Liver (tissue), 9 donors: ENCODE measurements around the gene INPP5K. TPM values are rescaled to one million over a fixed set of nuclear protein-coding genes. Genes with fewer than 3 reads are reported as not detected.

Source experiments
- DNase-seq: peaks from one replicate; pipeline ENCODE4 v3.0.0-alpha.2; 2017; ENCODE audit warnings: low spot score
- H3K27ac ChIP-seq, 2 donors: one replicate each; pipeline ENCODE4 v1.7.0; 2013; ENCODE audit warnings: inconsistent platforms in 2 of 2, low read length in 2 of 2, control low read depth in 1 of 2, low read depth in 1 of 2, mild to moderate bottlenecking in 1 of 2
- H3K27me3 ChIP-seq, 4 donors: one replicate each; pipeline versions ENCODE4 v1.6.1 to v1.7.0; 2013; ENCODE audit warnings: low read length in 3 of 4, inconsistent platforms in 1 of 4, mild to moderate bottlenecking in 1 of 4, moderate library complexity in 1 of 4; ENCODE audit not compliant: control insufficient read depth in 4 of 4, insufficient read depth in 4 of 4
- H3K36me3 ChIP-seq, 4 donors: one replicate each; pipeline versions ENCODE4 v1.6.1 to v1.7.0; 2013; ENCODE audit warnings: low read length in 3 of 4, mild to moderate bottlenecking in 3 of 4, low read depth in 1 of 4, moderate library complexity in 1 of 4; ENCODE audit not compliant: control insufficient read depth in 4 of 4, insufficient read depth in 3 of 4
- H3K4me1 ChIP-seq, 4 donors: one replicate each; pipeline versions ENCODE4 v1.6.1 to v1.7.0; 2013; ENCODE audit warnings: low read length in 3 of 4, mild to moderate bottlenecking in 3 of 4, moderate library complexity in 1 of 4; ENCODE audit not compliant: control insufficient read depth in 4 of 4, insufficient read depth in 4 of 4
- H3K4me3 ChIP-seq, 3 donors: one replicate each; pipeline versions ENCODE4 v1.6.1 to v1.7.0; 2013; ENCODE audit warnings: low read length in 3 of 3, control low read depth in 1 of 3, low read depth in 1 of 3, mild to moderate bottlenecking in 1 of 3
- H3K9ac ChIP-seq, 2 donors: one replicate each; pipeline ENCODE4 v1.7.0; 2013; ENCODE audit warnings: low read length in 2 of 2, mild to moderate bottlenecking in 2 of 2, moderate library complexity in 2 of 2, control low read depth in 1 of 2, low read depth in 1 of 2
- H3K9me3 ChIP-seq, 4 donors: one replicate each; pipeline versions ENCODE4 v1.6.1 to v1.7.0; 2013; ENCODE audit warnings: low read length in 3 of 4; ENCODE audit not compliant: control insufficient read depth in 4 of 4
- EGR1 ChIP-seq, 2 donors: IDR thresholded peaks; 2 replicates each; pipeline ENCODE4 v1.6.1; 2016 to 2018; ENCODE audit warnings: antibody characterized with exemption in 2 of 2, low read depth in 2 of 2
- FOXA2 ChIP-seq: IDR thresholded peaks from 2 replicates; pipeline ENCODE4 v1.6.1; 2016; ENCODE audit warnings: antibody characterized with exemption
- HNF4A ChIP-seq, 2 donors: conservative IDR thresholded peaks; 2 replicates each; pipeline ENCODE4 v1.6.1; 2016; ENCODE audit warnings: antibody characterized with exemption in 2 of 2, mild to moderate bottlenecking in 2 of 2
- HNF4G ChIP-seq: IDR thresholded peaks from 2 replicates; pipeline ENCODE4 v1.6.1; 2016; ENCODE audit warnings: antibody characterized with exemption
- NR2F2 ChIP-seq: IDR thresholded peaks from 2 replicates; pipeline ENCODE4 v1.6.1; 2016; ENCODE audit warnings: antibody characterized with exemption
- RAD21 ChIP-seq, 2 donors: IDR thresholded peaks; 2 replicates each; pipeline ENCODE4 v1.6.1; 2016; ENCODE audit warnings: antibody characterized with exemption in 2 of 2, mild to moderate bottlenecking in 2 of 2
- RXRA ChIP-seq, 2 donors: IDR thresholded peaks; 2 replicates each; pipeline ENCODE4 v1.6.1; 2017 to 2018; ENCODE audit warnings: antibody characterized with exemption in 2 of 2, mild to moderate bottlenecking in 1 of 2
- SP1 ChIP-seq: IDR thresholded peaks from 2 replicates; pipeline ENCODE4 v1.6.1; 2018; ENCODE audit warnings: antibody characterized with exemption, mild to moderate bottlenecking
- TAF1 ChIP-seq: conservative IDR thresholded peaks from 2 replicates; pipeline ENCODE4 v1.6.1; 2016; ENCODE audit warnings: antibody characterized with exemption, mild to moderate bottlenecking
- YY1 ChIP-seq: IDR thresholded peaks from 2 replicates; pipeline ENCODE4 v1.6.1; 2016; ENCODE audit warnings: antibody characterized with exemption, mild to moderate bottlenecking
- WGBS: extraction: QIAGEN DNeasy Blood & Tissue Kit; methylation state at CpG from one replicate; pipeline ENCODE4 v1.1.7; 2013; 5-methylcytosine and 5-hydroxymethylcytosine counted together
- polyA plus RNA-seq, 2 donors: library from polyadenylated mRNA; stranded (reverse) in 1 of 2; unstranded in 1 of 2; fragments of 200-250 nt in 1 of 2; fragments of >200 nt in 1 of 2; fragmentation: Nextera tagmentation in 1 of 2; extraction: Ambion mirVana in 1 of 2; gene quantifications; one replicate each; pipeline versions ENCODE4 v1.2.1 to v1.2.3, GENCODE V29; 2013 to 2015
- total RNA-seq, 2 donors: library from RNA; depleted of rRNA; stranded (reverse); fragments of >200 nt; gene quantifications; one replicate each; pipeline ENCODE4 v1.2.3, GENCODE V29; 2014
- TF ChIP-seq, protein P1 (sequence below): IDR thresholded peaks from 2 replicates; pipeline ENCODE4 v1.6.1; 2016; ENCODE audit warnings: antibody characterized with exemption
- TF ChIP-seq, protein P2 (sequence below): IDR thresholded peaks from 2 replicates; pipeline ENCODE4 v1.6.1; 2016; ENCODE audit warnings: antibody characterized with exemption, mild to moderate bottlenecking
- TF ChIP-seq, protein P3 (sequence below): IDR thresholded peaks from 2 replicates; pipeline ENCODE4 v1.6.1; 2016; ENCODE audit warnings: antibody characterized with exemption
- TF ChIP-seq, protein P4 (sequence below): fragments of 150-350 bp; IDR thresholded peaks from 2 replicates; pipeline ENCODE4 v1.5.1; 2017; ENCODE audit warnings: improper control_type of control experiment, low read depth, low read length; ENCODE audit not compliant: missing input control
- donor health status: healthy.
- donor health status: healthy.
- donor health status: healthy.
- donor health status: healthy.
- donor health status: healthy.

INPP5K gene
- total and polyA plus RNA-seq, 4 donors: 9.9 to 47.1 (median 15.9) TPM

DNA sequence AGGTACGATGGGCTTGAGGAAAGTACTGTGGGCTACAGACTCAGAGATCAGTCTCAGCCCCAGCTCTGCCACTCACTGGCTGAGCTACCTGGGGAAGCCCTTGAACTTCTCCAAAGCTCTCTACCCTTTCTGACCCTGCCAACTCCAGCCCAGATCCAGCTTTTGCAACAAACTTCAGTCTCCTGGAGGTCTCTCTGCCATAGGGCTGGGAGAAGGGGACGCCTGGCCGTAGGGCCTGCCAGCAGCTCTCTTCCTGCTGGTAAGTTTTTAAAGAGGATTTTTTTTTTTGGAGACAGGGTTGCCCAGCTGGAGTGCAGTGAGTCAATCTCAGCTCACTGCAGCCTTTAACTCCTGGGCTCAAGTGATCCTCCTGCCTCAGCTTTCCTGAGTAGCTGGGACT lies 11.5 kb downstream of the INPP5K start:
- peaks cover 0 to 7% (median 3%) of the 10 kb centered on the region in 4 donors for H3K4me1 ChIP-seq
- TF ChIP-seq FOXA2 (no peak), SP1 (no peak), RXRA (IDR thresholded peaks at IDR 0.05) (no peak), RAD21 (IDR thresholded peaks at IDR 0.05) (no peak), NR2F2 (no peak), HNF4G (no peak), YY1 (no peak), EGR1 (IDR thresholded peaks at IDR 0.05; ENCODE audit: low read depth in 2 of 2) (no peak), HNF4A (conservative IDR thresholded peaks at IDR 0.05) (no peak)
- TF ChIP-seq, protein P1, sequence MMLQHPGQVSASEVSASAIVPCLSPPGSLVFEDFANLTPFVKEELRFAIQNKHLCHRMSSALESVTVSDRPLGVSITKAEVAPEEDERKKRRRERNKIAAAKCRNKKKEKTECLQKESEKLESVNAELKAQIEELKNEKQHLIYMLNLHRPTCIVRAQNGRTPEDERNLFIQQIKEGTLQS: no peak
- TF ChIP-seq, protein P2, sequence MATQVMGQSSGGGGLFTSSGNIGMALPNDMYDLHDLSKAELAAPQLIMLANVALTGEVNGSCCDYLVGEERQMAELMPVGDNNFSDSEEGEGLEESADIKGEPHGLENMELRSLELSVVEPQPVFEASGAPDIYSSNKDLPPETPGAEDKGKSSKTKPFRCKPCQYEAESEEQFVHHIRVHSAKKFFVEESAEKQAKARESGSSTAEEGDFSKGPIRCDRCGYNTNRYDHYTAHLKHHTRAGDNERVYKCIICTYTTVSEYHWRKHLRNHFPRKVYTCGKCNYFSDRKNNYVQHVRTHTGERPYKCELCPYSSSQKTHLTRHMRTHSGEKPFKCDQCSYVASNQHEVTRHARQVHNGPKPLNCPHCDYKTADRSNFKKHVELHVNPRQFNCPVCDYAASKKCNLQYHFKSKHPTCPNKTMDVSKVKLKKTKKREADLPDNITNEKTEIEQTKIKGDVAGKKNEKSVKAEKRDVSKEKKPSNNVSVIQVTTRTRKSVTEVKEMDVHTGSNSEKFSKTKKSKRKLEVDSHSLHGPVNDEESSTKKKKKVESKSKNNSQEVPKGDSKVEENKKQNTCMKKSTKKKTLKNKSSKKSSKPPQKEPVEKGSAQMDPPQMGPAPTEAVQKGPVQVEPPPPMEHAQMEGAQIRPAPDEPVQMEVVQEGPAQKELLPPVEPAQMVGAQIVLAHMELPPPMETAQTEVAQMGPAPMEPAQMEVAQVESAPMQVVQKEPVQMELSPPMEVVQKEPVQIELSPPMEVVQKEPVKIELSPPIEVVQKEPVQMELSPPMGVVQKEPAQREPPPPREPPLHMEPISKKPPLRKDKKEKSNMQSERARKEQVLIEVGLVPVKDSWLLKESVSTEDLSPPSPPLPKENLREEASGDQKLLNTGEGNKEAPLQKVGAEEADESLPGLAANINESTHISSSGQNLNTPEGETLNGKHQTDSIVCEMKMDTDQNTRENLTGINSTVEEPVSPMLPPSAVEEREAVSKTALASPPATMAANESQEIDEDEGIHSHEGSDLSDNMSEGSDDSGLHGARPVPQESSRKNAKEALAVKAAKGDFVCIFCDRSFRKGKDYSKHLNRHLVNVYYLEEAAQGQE: no peak
- TF ChIP-seq, protein P3, sequence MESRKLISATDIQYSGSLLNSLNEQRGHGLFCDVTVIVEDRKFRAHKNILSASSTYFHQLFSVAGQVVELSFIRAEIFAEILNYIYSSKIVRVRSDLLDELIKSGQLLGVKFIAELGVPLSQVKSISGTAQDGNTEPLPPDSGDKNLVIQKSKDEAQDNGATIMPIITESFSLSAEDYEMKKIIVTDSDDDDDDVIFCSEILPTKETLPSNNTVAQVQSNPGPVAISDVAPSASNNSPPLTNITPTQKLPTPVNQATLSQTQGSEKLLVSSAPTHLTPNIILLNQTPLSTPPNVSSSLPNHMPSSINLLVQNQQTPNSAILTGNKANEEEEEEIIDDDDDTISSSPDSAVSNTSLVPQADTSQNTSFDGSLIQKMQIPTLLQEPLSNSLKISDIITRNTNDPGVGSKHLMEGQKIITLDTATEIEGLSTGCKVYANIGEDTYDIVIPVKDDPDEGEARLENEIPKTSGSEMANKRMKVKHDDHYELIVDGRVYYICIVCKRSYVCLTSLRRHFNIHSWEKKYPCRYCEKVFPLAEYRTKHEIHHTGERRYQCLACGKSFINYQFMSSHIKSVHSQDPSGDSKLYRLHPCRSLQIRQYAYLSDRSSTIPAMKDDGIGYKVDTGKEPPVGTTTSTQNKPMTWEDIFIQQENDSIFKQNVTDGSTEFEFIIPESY: no peak
- TF ChIP-seq, protein P4, sequence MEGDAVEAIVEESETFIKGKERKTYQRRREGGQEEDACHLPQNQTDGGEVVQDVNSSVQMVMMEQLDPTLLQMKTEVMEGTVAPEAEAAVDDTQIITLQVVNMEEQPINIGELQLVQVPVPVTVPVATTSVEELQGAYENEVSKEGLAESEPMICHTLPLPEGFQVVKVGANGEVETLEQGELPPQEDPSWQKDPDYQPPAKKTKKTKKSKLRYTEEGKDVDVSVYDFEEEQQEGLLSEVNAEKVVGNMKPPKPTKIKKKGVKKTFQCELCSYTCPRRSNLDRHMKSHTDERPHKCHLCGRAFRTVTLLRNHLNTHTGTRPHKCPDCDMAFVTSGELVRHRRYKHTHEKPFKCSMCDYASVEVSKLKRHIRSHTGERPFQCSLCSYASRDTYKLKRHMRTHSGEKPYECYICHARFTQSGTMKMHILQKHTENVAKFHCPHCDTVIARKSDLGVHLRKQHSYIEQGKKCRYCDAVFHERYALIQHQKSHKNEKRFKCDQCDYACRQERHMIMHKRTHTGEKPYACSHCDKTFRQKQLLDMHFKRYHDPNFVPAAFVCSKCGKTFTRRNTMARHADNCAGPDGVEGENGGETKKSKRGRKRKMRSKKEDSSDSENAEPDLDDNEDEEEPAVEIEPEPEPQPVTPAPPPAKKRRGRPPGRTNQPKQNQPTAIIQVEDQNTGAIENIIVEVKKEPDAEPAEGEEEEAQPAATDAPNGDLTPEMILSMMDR: no peak
- H3K27ac ChIP-seq: no peak overlapping the region
- H3K27me3 ChIP-seq: no peaks in the 10 kb centered on the region
- H3K4me3 ChIP-seq: no peak overlapping the region
- H3K36me3 ChIP-seq: peaks cover 0 to 28% (median 13%) of the 10 kb centered on the region in 4 donors
- no peak for DNase-seq
- no peak overlapping the region for H3K9ac ChIP-seq
- WGBS: 96% methylated on average over 3 of the region's 3 CpGs
- H3K9me3 ChIP-seq: no peaks in the 10 kb centered on the region

DNA sequence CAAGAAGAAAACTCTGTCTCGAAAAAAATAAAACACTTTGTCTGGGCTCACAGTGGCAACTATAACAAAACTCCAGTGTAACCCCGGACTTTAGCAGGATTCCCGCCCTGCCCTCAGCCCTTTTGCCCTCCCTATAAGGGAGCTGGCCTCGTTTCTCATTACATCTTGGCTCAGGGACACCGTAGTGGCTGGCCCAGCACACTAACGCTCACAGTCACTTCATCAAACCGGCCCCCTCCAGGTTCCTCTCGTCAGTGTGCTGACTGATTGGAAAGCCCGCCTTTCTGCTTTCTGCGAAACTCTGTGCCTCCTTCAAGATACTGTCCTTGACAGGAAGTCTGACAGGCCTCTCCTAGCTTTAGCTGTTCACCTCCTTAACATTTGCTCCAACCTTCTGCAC lies 12.7 kb downstream of the INPP5K start:
- no peaks in the 10 kb centered on the region for H3K4me1 ChIP-seq
- H3K4me3 ChIP-seq: no peak overlapping the region
- H3K9me3 ChIP-seq: no peaks in the 10 kb centered on the region
- TF ChIP-seq HNF4G (no peak), TAF1 (no peak), SP1 (no peak), FOXA2 (no peak), NR2F2 (no peak), RAD21 (IDR thresholded peaks at IDR 0.05) (no peak)
- TF ChIP-seq, protein P2: no peak
- TF ChIP-seq, protein P4: no peak
- H3K27me3 ChIP-seq: no peaks in the 10 kb centered on the region
- no peak for DNase-seq
- 84% methylated on average over 10 of the region's 10 CpGs for WGBS
- H3K27ac ChIP-seq: no peak overlapping the region
- H3K9ac ChIP-seq: no peak overlapping the region
- peaks cover 0 to 27% (median 12%) of the 10 kb centered on the region in 4 donors for H3K36me3 ChIP-seq
